K562 (cell line): Measurements from ENCODE around the gene SMC6. TPM values are rescaled to one million over a fixed set of nuclear protein-coding genes. Genes with fewer than 3 reads are reported as not detected.
A peak's percentile ranks its signal among the peaks of the same experiment; 100 is the strongest.

Experiments
- ATAC-seq: fragments of 200-7000 bp; cut with Tn5 transposase; 3 replicates; pipeline ENCODE4 v1.9.1; 2020; ENCODE audit warnings: moderate library complexity
- BruUV-seq: library from RNA; stranded (reverse); fragments of 400-500 nt; replicated peaks from 2 replicates; lab custom pipeline; 2021; lab: Mats Ljungman, UMichigan
- CTCF ChIA-PET: fragments of 300-600 bp; formaldehyde crosslinking; extraction: SDS; loops from one replicate; lab custom pipeline; 2021; ENCODE audit warnings: low intra/inter-chr PET ratio; lab: Yijun Ruan, JAX
- POLR2A ChIA-PET: fragments of 300-600, 350-650 bp; sonication (Branson Sonifier 250); formaldehyde crosslinking; extraction: SDS; loops from one replicate; lab custom pipeline; 2021; ENCODE audit warnings: antibody characterized with exemption, inconsistent platforms; lab: Yijun Ruan, JAX
- DNase-seq, 4 experiments: peaks; one replicate each; pipeline versions ENCODE4 v3.0.0 to v3.0.0-alpha.2; 2011 to 2018; ENCODE audit warnings: low spot score in 3 of 4, mixed read lengths in 3 of 4; ENCODE audit errors: extremely low read depth in 1 of 4
- FAIRE-seq: peaks from 2 replicates; lab custom pipeline; 2011; peaks lifted over from hg19 to GRCh38; lab: Jason Lieb, UNC
- H2AFZ ChIP-seq: 2 replicates; pipeline ENCODE4 v1.6.0; 2011; ENCODE audit warnings: low read depth, low read length, control low read depth, inconsistent platforms
- H3K27ac ChIP-seq: fragments of 200-600 bp; 3 replicates; pipeline ENCODE4 v1.8.0; 2011; ENCODE audit warnings: low read depth, mild to moderate bottlenecking, control low read depth, inconsistent platforms, low read length, moderate library complexity, mixed read lengths; ENCODE audit errors: extremely low read depth
- H3K27me3 ChIP-seq, 2 experiments: fragments of 300-600 bp in 1 of 2; 2 replicates in 1 of 2; 3 replicates in 1 of 2; pipeline versions ENCODE4 v1.6.0 to v1.8.0; 2011; ENCODE audit warnings: inconsistent platforms in 2 of 2, low read length in 2 of 2, mild to moderate bottlenecking in 1 of 2, mixed read lengths in 1 of 2, moderate library complexity in 1 of 2; ENCODE audit not compliant: control insufficient read depth in 2 of 2, insufficient read depth in 2 of 2
- H3K36me3 ChIP-seq: fragments of 300-600 bp; 3 replicates; pipeline ENCODE4 v1.8.0; 2011; ENCODE audit warnings: mild to moderate bottlenecking, low read length, inconsistent platforms; ENCODE audit not compliant: control insufficient read depth, insufficient read depth
- H3K4me1 ChIP-seq, 2 experiments: fragments of 200-600 bp in 1 of 2; replicated peaks in 1 of 2; 2 replicates in 1 of 2; 3 replicates in 1 of 2; pipeline versions ENCODE4 v1.5.1 to v1.8.0; 2011; ENCODE audit warnings: inconsistent platforms in 2 of 2, low read length in 2 of 2, mild to moderate bottlenecking in 1 of 2, mixed read lengths in 1 of 2, moderate library complexity in 1 of 2; ENCODE audit not compliant: control insufficient read depth in 2 of 2, insufficient read depth in 2 of 2
- H3K4me2 ChIP-seq: 2 replicates; pipeline ENCODE4 v1.6.1; 2011; ENCODE audit warnings: low read length, control low read depth, inconsistent platforms, mixed read lengths; ENCODE audit not compliant: insufficient read depth
- H3K4me3 ChIP-seq: fragments of 200-600 bp; sonication (generic), shearing (Covaris generic); 2 replicates; pipeline ENCODE4 v1.5.1; 2016; ENCODE audit warnings: control low read depth, inconsistent platforms
- H3K79me2 ChIP-seq: fragments of 200-600 bp; 3 replicates; pipeline ENCODE4 v1.8.0; 2011; ENCODE audit warnings: low read length, inconsistent platforms; ENCODE audit not compliant: control insufficient read depth, insufficient read depth
- H3K9ac ChIP-seq, 2 experiments: 2 replicates each; pipeline versions ENCODE4 v1.6.0 to v1.6.1; 2011; ENCODE audit warnings: low read depth in 2 of 2, low read length in 2 of 2, control low read depth in 1 of 2, inconsistent platforms in 1 of 2, mild to moderate bottlenecking in 1 of 2, mixed read lengths in 1 of 2; ENCODE audit not compliant: insufficient read depth in 1 of 2
- H3K9me1 ChIP-seq: one replicate; pipeline ENCODE4 v1.6.0; 2011; ENCODE audit warnings: inconsistent platforms, mild to moderate bottlenecking, low read length, moderate library complexity; ENCODE audit not compliant: control insufficient read depth, insufficient read depth
- H3K9me3 ChIP-seq: replicated peaks from 2 replicates; pipeline ENCODE4 v1.5.1; 2011; ENCODE audit warnings: low read depth, low read length, inconsistent platforms; ENCODE audit not compliant: control insufficient read depth, insufficient read depth
- H4K20me1 ChIP-seq: replicated peaks from 2 replicates; pipeline ENCODE4 v1.6.1; 2011; ENCODE audit warnings: low read length, inconsistent platforms, mixed read lengths; ENCODE audit not compliant: control insufficient read depth, insufficient read depth
- BCOR ChIP-seq: fragments of 450-650 bp; IDR thresholded peaks from 2 replicates; pipeline ENCODE4 v1.6.1; 2016
- C11orf30 ChIP-seq: fragments of 450-650 bp; IDR thresholded peaks from 2 replicates; pipeline ENCODE4 v1.6.1; 2016; ENCODE audit warnings: low read depth, mild to moderate bottlenecking
- ETV1 ChIP-seq: fragments of 450-650 bp; conservative IDR thresholded peaks from 2 replicates; pipeline ENCODE4 v1.6.1; 2016; ENCODE audit warnings: missing genetic modification characterization, control low read depth, low read depth, missing compliant biosample characterization
- PCBP1 ChIP-seq: fragments of 200-400 bp; formaldehyde crosslinking; IDR thresholded peaks from 2 replicates; pipeline ENCODE4 v1.6.1; 2018; ENCODE audit warnings: mild to moderate bottlenecking, low read depth, low read length; ENCODE audit not compliant: poor library complexity, severe bottlenecking
- RFX1 ChIP-seq: fragments of 450-650 bp; IDR thresholded peaks from 2 replicates; pipeline ENCODE4 v1.6.1; 2016; ENCODE audit warnings: mild to moderate bottlenecking, moderate library complexity
- WGBS: fragments of 100-300 bp; shearing (Covaris generic); methylation state at CpG from one replicate; pipeline ENCODE4 v1.1.6; 2016; ENCODE audit warnings: low coverage, mixed read lengths; ENCODE audit not compliant: insufficient coverage; ENCODE audit errors: missing lambda C conversion rate; 5-methylcytosine and 5-hydroxymethylcytosine counted together
- in situ Hi-C: fragments of 300-500 bp; cut with MboI; formaldehyde crosslinking; loops from 4 replicates; pipeline ENCODE4 v1.15.0; 2018; ENCODE audit warnings: inconsistent platforms, mixed read lengths
- intact Hi-C: fragments of 100-400 bp; cut with micrococcal nuclease; formaldehyde crosslinking; loops from 2 replicates; pipeline ENCODE4 v1.14.2; 2022
- polyA plus RNA-seq, 8 experiments: library from polyadenylated mRNA; depleted of rRNA in 4 of 8; stranded (reverse) in 5 of 8; unstranded in 3 of 8; fragments of >200 nt; fragmentation: Nextera tagmentation in 2 of 8; fragmentation: Illumina TruSeq in 1 of 8; extraction: Ambion mirVana in 2 of 8; extraction: Trizol in 1 of 8; gene quantifications; 2 replicates each; pipeline versions ENCODE4 v1.2.1 to v1.2.3, GENCODE V29; 2011 to 2014; ENCODE audit warnings: inconsistent platforms in 1 of 8, missing spikeins in 1 of 8
- total RNA-seq, 7 experiments: library from RNA; depleted of rRNA in 6 of 7; stranded (reverse); fragments of >200 nt in 6 of 7; fragmentation: Illumina TruSeq in 2 of 7; extraction: Trizol in 2 of 7; gene quantifications; 2 replicates each; pipeline versions ENCODE4 v1.2.1 to v1.2.3, GENCODE V29; 2011 to 2021; ENCODE audit warnings: low replicate concordance in 1 of 7

The SMC6 gene
- total and polyA plus RNA-seq, 9 of the 15 experiments (the other 6 are each of a cell fraction or from before 2014, with no cell fraction given): 14.2 to 75.9 (median 47.7) TPM

GRCh38 chr2:17749753-17750438 is 3.7 kb downstream of the SMC6 start:
- no peak overlapping the region for H2AFZ ChIP-seq
- H3K4me3 ChIP-seq: no peak overlapping the region
- ATAC-seq: no peak
- no peak overlapping the region for H3K27ac ChIP-seq
- BruUV-seq: TSS peak; percentile 1
- peaks cover 42% of the 10 kb centered on the region for H3K36me3 ChIP-seq
- POLR2A ChIA-PET: interaction anchor here (0.7 to 1.1 kb wide), 3 partner anchors 72 to 668 kb away, joined by 3 read pairs; no protein-coding TSS in a partner anchor
- WGBS: 70% methylated on average over 2 of the region's 2 CpGs
- peaks cover 84% of the 10 kb centered on the region for H3K79me2 ChIP-seq
- H4K20me1 ChIP-seq: 0 out of 2 replicates have a peak, but pooled peaks cover 4% of the 10 kb centered on the region
- no peaks in the 10 kb centered on the region for H3K9me3 ChIP-seq
- TF ChIP-seq PCBP1: no peak
- TF ChIP-seq C11orf30: 0 out of 2 replicates have a peak, but pooled peaks have one; percentile 9
- TF ChIP-seq BCOR: no peak
- TF ChIP-seq, all 486 proteins: peak for 1
- in situ Hi-C loops: no loop called here
- no peak overlapping the region for H3K9ac ChIP-seq
- H3K27me3 ChIP-seq: no peaks in the 10 kb centered on the region
- DNase-seq (no peak), FAIRE-seq (no peak)
- intact Hi-C loops: no loop called here
- CTCF ChIA-PET: no interaction called here
- H3K9me1 ChIP-seq: peaks cover 5% of the 10 kb centered on the region
- H3K4me1 ChIP-seq: peaks cover 10 to 27% of the 10 kb centered on the region in 2 experiments
- no peak overlapping the region for H3K4me2 ChIP-seq

- H3K36me3 ChIP-seq: peaks cover 53% of the 10 kb centered on the region
- in situ Hi-C loops: no loop called here
- no peak overlapping the region for H3K27ac ChIP-seq
- H3K9ac ChIP-seq: no peak overlapping the region
- ChIA-PET POLR2A (interaction anchor here (0.9 kb wide), 1 partner anchor 9 kb away, joined by 3 read pairs; no protein-coding TSS in a partner anchor), CTCF (no interaction called here)
- no peak for FAIRE-seq
- H2AFZ ChIP-seq: no peak overlapping the region
- no peaks in the 10 kb centered on the region for H3K9me3 ChIP-seq
- H3K9me1 ChIP-seq: peaks cover 5% of the 10 kb centered on the region
- peaks cover 74% of the 10 kb centered on the region for H3K79me2 ChIP-seq
- no peak overlapping the region for H3K4me3 ChIP-seq
- WGBS: 94% methylated on average over 6 of the region's 6 CpGs
- TF ChIP-seq ETV1 (tag) (no peak), RFX1 (peak; percentile 73)
- no peak overlapping the region for H3K4me2 ChIP-seq
- no TSS peak for BruUV-seq
- peak in 1 of 4 experiments; percentile 19 for DNase-seq
- H4K20me1 ChIP-seq: 0 out of 2 replicates have a peak, but pooled peaks cover 4% of the 10 kb centered on the region
- H3K4me1 ChIP-seq: peaks cover 7 to 27% of the 10 kb centered on the region in 2 experiments
- intact Hi-C loops: no loop called here
- no peaks in the 10 kb centered on the region for H3K27me3 ChIP-seq
- ATAC-seq: no peak
Observed at GRCh38 chr2:17748745-17749144, 4.9 kb downstream of the SMC6 start.
